UCSD-AML1 (cell line): ENCODE results near the gene TRIM10.
A peak's percentile ranks its signal among the peaks of the same experiment; 100 is the strongest.

Experiments used
- DNase-seq: peaks from one replicate; lab custom pipeline; 2025; ENCODE audit not compliant: unreplicated experiment; lab: John Stamatoyannopoulos, UW

TRIM10 gene

GRCh38 chr6:30160785-30161531, at the start of gene TRIM10:
Gene TRIM10, minus strand, starts transcription at chr6:30161211. Its CDS starts 353 bp downstream, at chr6:30160858.
- DNase-seq, result no peak

DNA sequence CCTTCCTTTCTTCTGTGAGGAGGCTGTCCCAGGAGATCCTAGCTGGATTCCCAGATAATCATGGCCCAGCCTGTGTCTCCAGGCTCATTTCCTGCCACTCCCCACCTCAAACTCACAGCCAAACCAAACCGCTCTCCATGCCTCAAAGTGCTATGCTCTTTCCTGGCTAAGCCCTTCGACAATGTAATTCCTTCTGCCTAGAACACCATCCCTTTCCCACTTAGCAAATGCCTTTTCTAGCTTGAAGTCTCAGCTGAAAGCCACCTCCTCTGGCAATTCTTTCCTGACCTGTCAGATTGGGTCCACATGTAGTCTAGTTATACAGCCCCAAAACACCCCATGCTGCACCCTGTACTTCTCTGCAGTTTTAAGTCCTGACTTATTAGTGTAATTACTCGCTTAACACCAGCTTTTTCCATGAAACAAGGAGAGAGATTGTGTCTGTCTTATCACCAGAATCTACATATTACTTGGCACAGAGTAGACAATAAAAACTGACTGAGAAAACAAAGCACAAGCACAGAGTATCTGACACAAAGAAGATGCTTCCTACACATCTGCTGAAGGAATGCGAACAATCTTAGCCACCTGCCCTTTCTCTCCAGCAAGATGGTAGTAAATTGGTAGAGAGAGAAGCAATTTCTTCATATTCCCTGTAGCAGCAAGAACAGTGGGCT, 46.7 kb upstream of the TRIM10 start:
- no peak for DNase-seq

DNA sequence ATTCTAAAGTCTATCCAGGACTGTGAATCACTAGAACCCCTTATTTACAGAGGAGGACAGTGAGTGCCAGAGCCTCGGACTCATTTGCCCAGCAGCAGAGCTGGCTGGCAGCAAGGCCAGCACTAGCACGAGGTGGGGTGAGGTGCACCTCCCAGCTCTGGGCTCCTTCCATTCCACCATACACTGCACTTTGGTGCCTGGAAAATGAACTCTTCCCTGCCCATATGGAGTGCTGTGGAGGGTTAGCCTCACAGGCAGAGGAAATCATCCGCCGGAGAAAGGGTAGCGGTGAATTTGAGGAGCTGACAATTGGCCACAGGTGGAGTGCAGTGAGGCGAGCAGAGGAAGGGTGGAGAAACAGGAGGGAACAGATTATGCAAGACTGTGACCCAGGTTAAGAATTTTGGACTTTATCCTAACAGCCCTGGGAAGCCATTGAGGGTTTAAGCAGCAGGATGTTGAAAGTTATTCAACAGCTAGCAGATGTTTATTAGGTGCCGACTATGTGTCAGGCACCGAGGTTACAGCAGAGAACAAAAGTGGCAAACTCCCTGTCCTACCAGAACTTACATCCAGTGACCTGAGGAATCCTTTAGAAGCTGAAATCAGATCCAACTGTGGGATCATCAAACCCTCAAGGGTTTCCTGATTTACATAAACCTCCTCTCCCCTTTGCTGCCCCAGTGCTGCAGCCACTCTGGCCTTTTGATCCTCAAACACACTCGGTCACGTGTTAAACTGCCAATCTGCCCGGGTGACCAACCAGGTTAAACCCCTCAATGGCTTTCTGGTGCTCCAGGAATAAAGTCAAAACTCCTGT, 46.0 kb upstream of the TRIM10 start:
- DNase-seq, result no peak

DNA sequence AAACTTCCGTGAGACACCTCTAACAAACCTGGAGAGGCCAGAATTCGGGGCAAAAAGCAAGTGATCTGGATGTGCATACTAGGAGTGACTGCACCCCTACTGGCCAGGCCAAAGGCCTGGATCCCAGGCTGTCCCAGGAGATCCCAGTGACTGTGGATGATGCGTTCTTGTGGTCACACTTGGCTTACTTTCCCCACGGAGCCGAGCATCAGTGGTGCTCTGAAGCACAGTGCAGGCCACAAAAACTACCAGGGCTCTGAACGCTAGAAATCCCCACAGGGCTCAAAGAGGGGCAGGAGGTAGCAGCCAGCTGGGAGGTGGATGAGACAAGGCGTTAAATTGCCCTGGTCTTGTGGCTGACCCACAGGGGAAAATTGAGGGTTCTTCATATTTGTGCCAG, 45.1 kb upstream of the TRIM10 start:
- DNase-seq, result no peak

DNA sequence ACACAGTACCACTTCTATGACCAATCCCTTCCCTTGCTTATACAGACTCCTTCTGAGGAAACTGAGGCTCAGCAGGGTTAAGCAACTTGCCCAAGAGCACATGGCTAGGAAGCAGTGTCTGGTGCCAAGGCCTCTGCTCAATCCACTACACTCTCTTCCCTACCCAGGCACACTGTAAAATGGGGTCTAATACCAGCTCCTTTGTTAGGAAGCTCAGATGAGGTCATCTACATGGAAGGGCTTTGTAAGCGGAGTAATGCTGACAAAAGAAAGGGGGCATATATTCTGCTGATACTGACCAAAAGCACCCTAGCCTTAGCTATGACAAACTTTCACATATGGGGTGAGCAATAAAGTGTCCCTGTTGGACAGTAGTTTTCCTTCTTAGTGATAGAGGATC, 43.1 kb upstream of the TRIM10 start:
- DNase-seq, result no peak

- no peak for DNase-seq
Observed at GRCh38 chr6:30202366-30202765, 41.4 kb upstream of the TRIM10 start.

- DNase-seq, result peak; percentile 37
Observed at GRCh38 chr6:30200551-30201281, 39.7 kb upstream of the TRIM10 start.

DNA sequence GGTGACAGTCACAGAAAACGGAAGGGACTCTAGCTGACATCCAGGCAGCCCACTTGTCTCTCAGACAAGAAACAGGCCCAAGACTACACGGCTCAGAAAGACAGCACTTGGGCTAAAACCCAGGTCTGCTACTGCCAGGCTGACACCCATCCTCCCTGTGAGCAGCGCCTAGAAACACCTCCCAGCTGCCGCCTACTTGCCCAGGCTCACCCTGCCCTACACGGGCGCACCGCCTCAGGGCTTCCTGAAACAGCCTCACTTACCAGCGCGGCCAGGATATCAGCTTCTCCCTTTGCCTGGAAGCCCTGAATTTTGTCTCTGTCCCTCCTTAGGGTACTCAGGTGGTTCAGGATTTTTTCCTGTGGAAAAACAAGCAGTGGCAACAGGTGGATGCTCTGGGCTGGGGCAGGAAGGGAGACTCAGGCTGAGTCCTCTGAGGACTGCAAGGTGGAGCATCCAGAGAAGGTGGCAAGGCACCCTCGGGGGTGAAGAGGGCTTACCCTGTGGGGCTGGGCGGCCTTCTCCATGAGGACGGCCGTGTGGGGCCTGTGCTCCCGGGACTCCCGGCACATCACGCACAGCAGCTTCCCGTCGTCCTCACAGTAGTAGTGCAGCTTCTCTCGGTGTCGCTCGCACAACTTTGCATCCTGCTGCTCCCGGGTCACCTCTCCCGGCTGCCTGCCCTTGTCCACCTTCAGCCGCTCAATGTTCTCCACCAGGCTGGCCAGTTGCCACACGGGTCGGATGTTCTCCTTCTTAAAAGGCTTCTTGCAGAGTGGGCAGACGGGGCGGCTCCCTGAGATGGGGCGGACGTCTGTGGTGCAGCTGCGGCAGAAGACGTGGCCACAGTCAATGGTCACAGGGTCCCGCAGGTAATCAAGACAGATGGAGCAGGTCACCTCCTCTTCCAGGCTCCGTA, 37.4 kb upstream of the TRIM10 start:
- no peak for DNase-seq

- DNase-seq, result no peak
Observed at GRCh38 chr6:30196376-30196775, 35.4 kb upstream of the TRIM10 start.

- no peak for DNase-seq
Observed at GRCh38 chr6:30195951-30196350, 34.9 kb upstream of the TRIM10 start.

- DNase-seq, result no peak
Observed at GRCh38 chr6:30194797-30195690, 34.0 kb upstream of the TRIM10 start.

DNA sequence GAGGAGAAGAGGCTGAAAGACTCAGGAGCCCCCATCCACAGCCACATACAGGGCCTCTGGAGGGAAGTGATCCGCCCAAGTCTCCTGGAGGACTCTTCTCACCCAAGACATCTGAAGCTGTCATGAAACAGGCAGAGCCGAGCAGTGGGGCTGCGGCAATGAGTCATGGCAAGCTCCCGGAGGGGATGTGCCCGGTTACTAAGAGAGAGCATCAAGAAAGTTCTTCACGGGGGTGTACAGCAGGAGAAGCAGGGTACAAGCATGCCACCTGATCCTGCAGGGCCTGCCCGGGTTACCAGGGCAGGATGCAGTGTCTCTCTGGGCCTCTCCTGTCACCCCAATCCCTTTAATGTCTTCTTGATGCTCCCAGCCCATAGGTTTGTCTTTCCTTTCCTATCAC, 31.1 kb upstream of the TRIM10 start:
- no peak for DNase-seq

GRCh38 chr6:30188541-30188940, 27.5 kb upstream of the TRIM10 start:
- no peak for DNase-seq

DNA sequence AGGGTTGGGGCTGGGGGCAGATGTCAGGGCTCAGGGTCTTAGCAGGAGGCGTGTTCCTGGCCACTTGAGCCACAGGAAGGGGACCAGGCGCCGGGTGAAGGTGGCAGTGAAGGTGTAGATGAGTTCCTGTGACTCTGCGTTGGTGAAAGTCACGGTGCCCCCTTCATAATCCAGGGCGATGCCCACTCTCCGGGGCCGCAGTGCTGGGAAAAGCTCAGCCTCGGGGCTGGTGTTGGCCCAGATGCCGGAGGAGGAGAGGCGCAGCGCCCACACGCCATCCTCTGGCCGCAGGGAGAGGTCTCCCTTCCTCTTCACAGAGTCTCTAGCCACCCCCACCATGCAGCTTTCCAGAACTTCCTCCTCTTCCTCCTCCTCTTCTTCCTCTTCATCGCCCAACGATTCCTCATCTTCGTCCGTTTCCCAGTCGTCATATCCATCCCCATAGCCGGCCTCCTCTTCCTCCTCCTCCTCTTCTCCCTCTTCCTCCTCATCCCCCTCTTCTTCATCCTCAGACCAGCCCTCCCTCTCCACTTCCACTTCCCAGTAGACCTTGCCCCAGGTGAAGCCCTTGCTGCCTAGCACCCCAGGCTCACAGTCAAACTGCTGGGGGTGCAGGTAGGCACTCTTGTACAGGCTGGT, 25.0 kb upstream of the TRIM10 start:
- no peak for DNase-seq

- DNase-seq, result no peak
Observed at GRCh38 chr6:30184417-30185031, 23.5 kb upstream of the TRIM10 start.

- no peak for DNase-seq
Observed at GRCh38 chr6:30180145-30180544, 19.1 kb upstream of the TRIM10 start.

DNA sequence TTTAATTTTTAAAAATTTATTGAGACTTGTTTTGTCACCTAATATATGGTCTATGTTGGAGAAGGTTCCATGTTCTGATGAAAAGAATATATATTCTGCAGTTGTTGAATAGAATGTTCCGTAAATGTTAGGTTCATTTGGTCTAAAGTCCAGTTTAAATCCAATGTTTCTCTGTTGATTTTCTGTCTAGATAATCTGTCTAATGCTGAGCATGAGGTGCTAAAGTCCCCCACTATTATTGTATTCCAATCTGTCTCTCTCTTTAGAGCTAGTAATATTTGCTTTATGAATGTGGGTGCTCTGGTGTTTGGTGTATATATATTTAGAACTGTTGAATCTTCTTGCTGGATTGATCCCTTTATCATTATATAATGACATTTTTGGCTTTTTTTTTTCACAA, 17.8 kb upstream of the TRIM10 start:
- DNase-seq, result no peak

DNA sequence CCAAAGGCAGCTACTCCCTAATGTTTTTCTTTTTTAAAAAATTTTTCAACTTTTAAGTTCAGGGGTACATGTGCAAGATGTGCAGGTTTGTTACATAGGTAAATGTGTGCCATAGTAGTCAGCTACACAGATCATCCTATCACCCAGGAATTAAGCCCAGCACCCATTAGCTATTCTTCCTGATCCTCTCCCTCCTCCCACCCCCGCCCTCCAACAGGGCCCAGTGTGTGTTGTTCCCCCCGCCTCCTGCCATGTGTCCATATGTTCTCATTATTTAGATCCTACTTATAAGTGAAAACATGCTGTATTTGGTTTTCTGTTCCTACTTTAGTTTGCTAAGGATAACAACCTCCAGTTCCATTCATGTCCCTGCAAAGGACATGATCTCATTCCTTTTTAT, 14.8 kb upstream of the TRIM10 start:
- DNase-seq, result no peak
